ENCODE measurements around the gene EVX1. TPM values are rescaled to one million over a fixed set of nuclear protein-coding genes. Genes with fewer than 3 reads are reported as not detected.
A peak's percentile ranks its signal among the peaks of the same experiment; 100 is the strongest.

EVX1 gene
- not detected for total RNA-seq

GRCh38 chr7:27242555-27243339 is at the start of gene EVX1:
Gene EVX1, plus strand, starts transcription at chr7:27242802. Its CDS starts 229 bp downstream, at chr7:27243031.
- no peak within 1 kb of the TSS for H3K27ac ChIP-seq (ENCODE audit: low read depth, low read length)
- H3K4me3 ChIP-seq (ENCODE audit: low read length in 3 of 3): peak within 1 kb of the TSS; percentile 23 to 59 (median 54)
- H3K9me3 ChIP-seq (ENCODE audit: control insufficient read depth in 3 of 3, low read length in 3 of 3): no peaks in the 10 kb centered on the region
- H3K27me3 ChIP-seq (ENCODE audit: control insufficient read depth in 3 of 3, insufficient read depth in 3 of 3, low read length in 3 of 3): peaks cover 93 to 96% (median 96%) of the 10 kb centered on the region in 3 donors
- no peaks in the 10 kb centered on the region for H3K36me3 ChIP-seq (ENCODE audit: control insufficient read depth in 3 of 3, insufficient read depth in 3 of 3, low read length in 3 of 3)
- H3K4me1 ChIP-seq (ENCODE audit: control insufficient read depth in 3 of 3, insufficient read depth in 3 of 3, low read length in 3 of 3): peaks cover 11 to 33% (median 21%) of the 10 kb centered on the region in 3 donors
- H3K9ac ChIP-seq (ENCODE audit: low read depth in 1 of 3, low read length in 3 of 3): no peak within 1 kb of the TSS

- peak overlapping the region; percentile 56 for H3K27ac ChIP-seq (ENCODE audit: low read depth, low read length)
- peak overlapping the region in 2 of 3 donors; percentile 51 to 78 for H3K4me3 ChIP-seq (ENCODE audit: low read length in 3 of 3)
- peaks cover 23 to 72% (median 45%) of the 10 kb centered on the region in 3 donors for H3K27me3 ChIP-seq (ENCODE audit: control insufficient read depth in 3 of 3, insufficient read depth in 3 of 3, low read length in 3 of 3)
These were observed 49.1 kb upstream of the EVX1 start for GRCh38 chr7:27193335-27194001.

GRCh38 chr7:27194002-27194352 is 48.6 kb upstream of the EVX1 start:
- Histone ChIP-seq H3K9ac (ENCODE audit: low read depth in 1 of 3, low read length in 3 of 3) (peak overlapping the region in 1 of 3 donors; percentile 92), H3K9me3 (ENCODE audit: control insufficient read depth in 3 of 3, low read length in 3 of 3) (peaks cover 0 to 3% (median 0%) of the 10 kb centered on the region in 3 donors), H3K4me3 (ENCODE audit: low read length in 3 of 3) (peak overlapping the region in 1 of 3 donors; percentile 63), H3K4me1 (ENCODE audit: control insufficient read depth in 3 of 3, insufficient read depth in 3 of 3, low read length in 3 of 3) (peaks cover 3 to 35% (median 19%) of the 10 kb centered on the region in 3 donors), H3K36me3 (ENCODE audit: control insufficient read depth in 3 of 3, insufficient read depth in 3 of 3, low read length in 3 of 3) (no peaks in the 10 kb centered on the region), H3K27ac (ENCODE audit: low read depth, low read length) (no peak overlapping the region), H3K27me3 (ENCODE audit: control insufficient read depth in 3 of 3, insufficient read depth in 3 of 3, low read length in 3 of 3) (peaks cover 27 to 74% (median 50%) of the 10 kb centered on the region in 3 donors)

More at GRCh38 chr7:27193335-27194001, 49.1 kb upstream of the EVX1 start:
- no peaks in the 10 kb centered on the region for H3K36me3 ChIP-seq (ENCODE audit: control insufficient read depth in 3 of 3, insufficient read depth in 3 of 3, low read length in 3 of 3)
- peaks cover 0 to 3% (median 0%) of the 10 kb centered on the region in 3 donors for H3K9me3 ChIP-seq (ENCODE audit: control insufficient read depth in 3 of 3, low read length in 3 of 3)
- H3K9ac ChIP-seq (ENCODE audit: low read depth in 1 of 3, low read length in 3 of 3): peak overlapping the region in 2 of 3 donors; percentile 52 to 92
- peaks cover 2 to 38% (median 19%) of the 10 kb centered on the region in 3 donors for H3K4me1 ChIP-seq (ENCODE audit: control insufficient read depth in 3 of 3, insufficient read depth in 3 of 3, low read length in 3 of 3)

- Histone ChIP-seq H3K4me3 (ENCODE audit: low read length in 3 of 3) (no peak overlapping the region), H3K27me3 (ENCODE audit: control insufficient read depth in 3 of 3, insufficient read depth in 3 of 3, low read length in 3 of 3) (peaks cover 30 to 70% (median 46%) of the 10 kb centered on the region in 3 donors), H3K4me1 (ENCODE audit: control insufficient read depth in 3 of 3, insufficient read depth in 3 of 3, low read length in 3 of 3) (peaks cover 5 to 29% (median 14%) of the 10 kb centered on the region in 3 donors), H3K27ac (ENCODE audit: low read depth, low read length) (no peak overlapping the region), H3K9ac (ENCODE audit: low read depth in 1 of 3, low read length in 3 of 3) (no peak overlapping the region), H3K36me3 (ENCODE audit: control insufficient read depth in 3 of 3, insufficient read depth in 3 of 3, low read length in 3 of 3) (no peaks in the 10 kb centered on the region), H3K9me3 (ENCODE audit: control insufficient read depth in 3 of 3, low read length in 3 of 3) (peaks cover 0 to 3% (median 0%) of the 10 kb centered on the region in 3 donors)
These were observed 47.8 kb upstream of the EVX1 start for GRCh38 chr7:27194686-27195379.

- peak overlapping the region in 1 of 3 donors; percentile 42 for H3K9ac ChIP-seq (ENCODE audit: low read depth in 1 of 3, low read length in 3 of 3)
- H3K9me3 ChIP-seq (ENCODE audit: control insufficient read depth in 3 of 3, low read length in 3 of 3): peaks cover 0 to 3% (median 0%) of the 10 kb centered on the region in 3 donors
- H3K4me1 ChIP-seq (ENCODE audit: control insufficient read depth in 3 of 3, insufficient read depth in 3 of 3, low read length in 3 of 3): peaks cover 14 to 30% (median 24%) of the 10 kb centered on the region in 3 donors
- no peaks in the 10 kb centered on the region for H3K36me3 ChIP-seq (ENCODE audit: control insufficient read depth in 3 of 3, insufficient read depth in 3 of 3, low read length in 3 of 3)
- H3K27ac ChIP-seq (ENCODE audit: low read depth, low read length): no peak overlapping the region
- H3K4me3 ChIP-seq (ENCODE audit: low read length in 3 of 3): peak overlapping the region in 1 of 3 donors; percentile 25
- peaks cover 38 to 82% (median 54%) of the 10 kb centered on the region in 3 donors for H3K27me3 ChIP-seq (ENCODE audit: control insufficient read depth in 3 of 3, insufficient read depth in 3 of 3, low read length in 3 of 3)
These were observed 46.3 kb upstream of the EVX1 start for GRCh38 chr7:27196287-27196767.

- Histone ChIP-seq H3K9ac (ENCODE audit: low read depth in 1 of 3, low read length in 3 of 3) (no peak overlapping the region), H3K4me3 (ENCODE audit: low read length in 3 of 3) (peak overlapping the region in 1 of 3 donors; percentile 75), H3K27me3 (ENCODE audit: control insufficient read depth in 3 of 3, insufficient read depth in 3 of 3, low read length in 3 of 3) (peaks cover 40 to 82% (median 60%) of the 10 kb centered on the region in 3 donors), H3K27ac (ENCODE audit: low read depth, low read length) (no peak overlapping the region), H3K9me3 (ENCODE audit: control insufficient read depth in 3 of 3, low read length in 3 of 3) (peaks cover 0 to 3% (median 0%) of the 10 kb centered on the region in 3 donors), H3K4me1 (ENCODE audit: control insufficient read depth in 3 of 3, insufficient read depth in 3 of 3, low read length in 3 of 3) (peaks cover 14 to 27% (median 24%) of the 10 kb centered on the region in 3 donors), H3K36me3 (ENCODE audit: control insufficient read depth in 3 of 3, insufficient read depth in 3 of 3, low read length in 3 of 3) (no peaks in the 10 kb centered on the region)
These were observed 45.2 kb upstream of the EVX1 start for GRCh38 chr7:27197137-27198042.

GRCh38 chr7:27198138-27198841 is 44.3 kb upstream of the EVX1 start:
- peaks cover 0 to 3% (median 0%) of the 10 kb centered on the region in 3 donors for H3K9me3 ChIP-seq (ENCODE audit: control insufficient read depth in 3 of 3, low read length in 3 of 3)
- peak overlapping the region in 1 of 3 donors; percentile 85 for H3K9ac ChIP-seq (ENCODE audit: low read depth in 1 of 3, low read length in 3 of 3)
- H3K27ac ChIP-seq (ENCODE audit: low read depth, low read length): no peak overlapping the region
- H3K36me3 ChIP-seq (ENCODE audit: control insufficient read depth in 3 of 3, insufficient read depth in 3 of 3, low read length in 3 of 3): no peaks in the 10 kb centered on the region
- H3K4me1 ChIP-seq (ENCODE audit: control insufficient read depth in 3 of 3, insufficient read depth in 3 of 3, low read length in 3 of 3): peaks cover 14 to 24% (median 20%) of the 10 kb centered on the region in 3 donors
- H3K4me3 ChIP-seq (ENCODE audit: low read length in 3 of 3): peak overlapping the region in 2 of 3 donors; percentile 67 to 75
- peaks cover 47 to 82% (median 69%) of the 10 kb centered on the region in 3 donors for H3K27me3 ChIP-seq (ENCODE audit: control insufficient read depth in 3 of 3, insufficient read depth in 3 of 3, low read length in 3 of 3)

- Histone ChIP-seq H3K27ac (ENCODE audit: low read depth, low read length) (no peak overlapping the region), H3K27me3 (ENCODE audit: control insufficient read depth in 3 of 3, insufficient read depth in 3 of 3, low read length in 3 of 3) (peaks cover 50 to 82% (median 72%) of the 10 kb centered on the region in 3 donors), H3K4me3 (ENCODE audit: low read length in 3 of 3) (peak overlapping the region; percentile 23 to 75 (median 67)), H3K36me3 (ENCODE audit: control insufficient read depth in 3 of 3, insufficient read depth in 3 of 3, low read length in 3 of 3) (no peaks in the 10 kb centered on the region), H3K9ac (ENCODE audit: low read depth in 1 of 3, low read length in 3 of 3) (peak overlapping the region in 1 of 3 donors; percentile 85), H3K4me1 (ENCODE audit: control insufficient read depth in 3 of 3, insufficient read depth in 3 of 3, low read length in 3 of 3) (peaks cover 14 to 24% (median 16%) of the 10 kb centered on the region in 3 donors), H3K9me3 (ENCODE audit: control insufficient read depth in 3 of 3, low read length in 3 of 3) (peaks cover 0 to 3% (median 0%) of the 10 kb centered on the region in 3 donors)
These were observed 43.5 kb upstream of the EVX1 start for GRCh38 chr7:27198871-27199801.
